Panc1 (cell line): ENCODE data around the gene KIF26B. TPM values are rescaled to one million over a fixed set of nuclear protein-coding genes. Genes with fewer than 3 reads are reported as not detected.

Source experiments
- ATAC-seq: fragments of 200-7000 bp; cut with Tn5 transposase; 2 replicates; pipeline ENCODE4 v1.9.1; 2020; ENCODE audit warnings: mild to moderate bottlenecking, moderate library complexity
- BruUV-seq: library from RNA; stranded (reverse); fragments of 400-500 nt; replicated peaks from 2 replicates; lab custom pipeline; 2021; lab: Mats Ljungman, UMichigan
- CTCF ChIA-PET: fragments of 300-600 bp; sonication (Branson Sonifier 250); formaldehyde crosslinking; loops from one replicate; lab custom pipeline; 2022; ENCODE audit warnings: antibody characterized with exemption; lab: Charles Lee
- POLR2A ChIA-PET: fragments of 300-600 bp; sonication (Branson Sonifier 250); formaldehyde crosslinking; loops from one replicate; lab custom pipeline; 2022; ENCODE audit warnings: antibody characterized with exemption; lab: Charles Lee
- DNase-seq: peaks from one replicate; pipeline ENCODE4 v3.0.0-alpha.2; 2010; ENCODE audit warnings: low read depth, low spot score
- H3K27ac ChIP-seq: 2 replicates; pipeline ENCODE4 v1.5.1; 2011; ENCODE audit warnings: mild to moderate bottlenecking, low read length, inconsistent platforms
- H3K27me3 ChIP-seq: fragments of 200-500 bp; sonication (Bioruptor generic); 2 replicates; pipeline ENCODE4 v1.6.0; 2014; ENCODE audit warnings: low read length, inconsistent platforms; ENCODE audit not compliant: control insufficient read depth, insufficient read depth
- H3K36me3 ChIP-seq: fragments of 200-500 bp; sonication (Bioruptor generic); 2 replicates; pipeline ENCODE4 v1.5.1; 2014; ENCODE audit warnings: inconsistent platforms, mild to moderate bottlenecking, low read length, moderate library complexity; ENCODE audit not compliant: control insufficient read depth, insufficient read depth
- H3K4me1 ChIP-seq: 2 replicates; pipeline ENCODE4 v1.5.1; 2011; ENCODE audit warnings: inconsistent platforms, mild to moderate bottlenecking, low read length, moderate library complexity; ENCODE audit not compliant: control insufficient read depth, insufficient read depth
- H3K4me3 ChIP-seq, 2 experiments: 2 replicates each; pipeline ENCODE4 v1.5.1; 2011 to 2012; ENCODE audit warnings: low read depth in 2 of 2, low read length in 2 of 2, mild to moderate bottlenecking in 2 of 2, inconsistent platforms in 1 of 2, moderate library complexity in 1 of 2
- H3K9me3 ChIP-seq: fragments of 200-500 bp; sonication (Bioruptor generic); 2 replicates; pipeline ENCODE4 v1.5.1; 2014; ENCODE audit warnings: low read depth, mild to moderate bottlenecking, inconsistent platforms, low read length, moderate library complexity; ENCODE audit not compliant: control insufficient read depth, insufficient read depth
- CTCF ChIP-seq: fragments of 450-650 bp; IDR thresholded peaks from 2 replicates; pipeline ENCODE4 v1.5.1; 2017; ENCODE audit warnings: mild to moderate bottlenecking
- POLR2AphosphoS5 ChIP-seq: IDR thresholded peaks from 2 replicates; pipeline ENCODE4 v1.6.1; 2012; ENCODE audit warnings: mild to moderate bottlenecking, low read depth, low read length, moderate library complexity
- REST ChIP-seq, 2 experiments: IDR thresholded peaks; 2 replicates each; pipeline ENCODE4 v1.6.1; 2011 to 2012; ENCODE audit warnings: low read depth in 2 of 2, control low read depth in 1 of 2, low read length in 1 of 2, mild to moderate bottlenecking in 1 of 2, moderate library complexity in 1 of 2; ENCODE audit not compliant: insufficient read depth in 1 of 2
- SIN3A ChIP-seq: IDR thresholded peaks from 2 replicates; pipeline ENCODE4 v1.6.1; 2012; ENCODE audit warnings: low read depth, mild to moderate bottlenecking, low read length, moderate library complexity, borderline replicate concordance; ENCODE audit not compliant: insufficient read depth
- TCF7L2 ChIP-seq: IDR thresholded peaks from 2 replicates; pipeline ENCODE4 v1.6.1; 2011; ENCODE audit warnings: mild to moderate bottlenecking, low read depth, low read length, inconsistent platforms
- in situ Hi-C: cut with HindIII; loops from 2 replicates; pipeline ENCODE4 v1.10.0; 2016; ENCODE audit warnings: low sequenced_read_pairs, low pct_unique_long_range_greater_than_20kb
- intact Hi-C: fragments of 100-400 bp; cut with micrococcal nuclease; formaldehyde crosslinking; loops from one replicate; pipeline ENCODE4 v1.10.0; 2022; ENCODE audit not compliant: unreplicated experiment
- total RNA-seq: library from RNA; stranded (reverse); gene quantifications from one replicate; pipeline ENCODE4 v1.2.1, GENCODE V29; 2021; ENCODE audit not compliant: unreplicated experiment

Gene KIF26B
- total RNA-seq, 1 experiment from 2014 or later, result 0.33 TPM

- no peaks in the 10 kb centered on the region for H3K36me3 ChIP-seq
- intact Hi-C loops, result no loop called here
- in situ Hi-C loops, result no loop called here
- no peak overlapping the region for H3K4me3 ChIP-seq
- no peak overlapping the region for H3K27ac ChIP-seq
- no peaks in the 10 kb centered on the region for H3K9me3 ChIP-seq
- DNase-seq (no peak), ATAC-seq (no peak)
- no TSS peak for BruUV-seq
- H3K4me1 ChIP-seq, result no peaks in the 10 kb centered on the region
- ChIA-PET POLR2A (no interaction called here), CTCF (no interaction called here)
- 0 out of 2 replicates have a peak, but pooled peaks cover 2% of the 10 kb centered on the region for H3K27me3 ChIP-seq
- TF ChIP-seq SIN3A (no peak), CTCF (no peak), POLR2AphosphoS5 (no peak), REST (IDR thresholded peaks at IDR 0.05; ENCODE audit: insufficient read depth in 1 of 2, low read depth in 2 of 2, low read length in 1 of 2) (no peak), TCF7L2 (no peak)
Measured at GRCh38 chr1:245587435-245588115, 432.8 kb downstream of the KIF26B start.

- Histone ChIP-seq H3K36me3 (no peaks in the 10 kb centered on the region), H3K4me1 (no peaks in the 10 kb centered on the region), H3K9me3 (no peaks in the 10 kb centered on the region), H3K27ac (no peak overlapping the region), H3K27me3 (0 out of 2 replicates have a peak, but pooled peaks cover 2% of the 10 kb centered on the region), H3K4me3 (no peak overlapping the region)
- no TSS peak for BruUV-seq
- ATAC-seq (no peak), DNase-seq (no peak)
- POLR2A ChIA-PET, result no interaction called here
- no peak for TF ChIP-seq SIN3A
- TF ChIP-seq TCF7L2, result no peak
- TF ChIP-seq POLR2AphosphoS5, result no peak
- no peak for TF ChIP-seq CTCF
- no peak for TF ChIP-seq REST (IDR thresholded peaks at IDR 0.05; ENCODE audit: insufficient read depth in 1 of 2, low read depth in 2 of 2, low read length in 1 of 2)
- CTCF ChIA-PET, result no interaction called here
- intact Hi-C loops, result no loop called here
- in situ Hi-C loops, result no loop called here
Measured at GRCh38 chr1:245588116-245588639, 433.4 kb downstream of the KIF26B start.
